CD4-positive, alpha-beta memory T cell (primary cell): ENCODE results near the gene TMEFF2. TPM values are rescaled to one million over a fixed set of nuclear protein-coding genes. Genes with fewer than 3 reads are reported as not detected.

Experiments used
- CTCF ChIA-PET: fragments of 350-600 bp; sonication (Branson Sonifier 250); formaldehyde crosslinking; loops from one replicate; lab custom pipeline; 2021; ENCODE audit warnings: inconsistent platforms; ENCODE audit not compliant: partially characterized antibody; lab: Charles Lee
- POLR2A ChIA-PET: fragments of 350-600 bp; sonication (Branson Sonifier 250); formaldehyde crosslinking; loops from one replicate; lab custom pipeline; 2021; ENCODE audit not compliant: partially characterized antibody; lab: Charles Lee
- DNase-seq, 5 donors: peaks; one replicate each; pipeline versions ENCODE4 v3.0.0 to v3.0.0-alpha.2; 2020 to 2022; ENCODE audit warnings: mixed read lengths in 1 of 5
- H3K27ac ChIP-seq: one replicate; pipeline ENCODE4 v1.7.0; 2013; ENCODE audit warnings: low read depth, low read length
- H3K27me3 ChIP-seq: 2 replicates; pipeline ENCODE4 v1.7.0; 2013; ENCODE audit warnings: mild to moderate bottlenecking, low read length, moderate library complexity; ENCODE audit not compliant: insufficient read depth
- H3K36me3 ChIP-seq: 2 replicates; pipeline ENCODE4 v1.7.0; 2013; ENCODE audit warnings: mild to moderate bottlenecking, low read length, moderate library complexity; ENCODE audit not compliant: insufficient read depth
- H3K4me1 ChIP-seq: 2 replicates; pipeline ENCODE4 v1.7.0; 2013; ENCODE audit warnings: mild to moderate bottlenecking, low read length, moderate library complexity; ENCODE audit not compliant: insufficient read depth
- H3K4me3 ChIP-seq, 2 donors: one replicate each; pipeline ENCODE4 v1.7.0; 2013; ENCODE audit warnings: low read length in 2 of 2, mild to moderate bottlenecking in 1 of 2
- H3K9me3 ChIP-seq, 2 donors: one replicate each; pipeline ENCODE4 v1.7.0; 2013; ENCODE audit warnings: low read length in 2 of 2, control low read depth in 1 of 2; ENCODE audit not compliant: control insufficient read depth in 1 of 2
- H3K27ac Mint-ChIP-seq, 7 donors: one replicate each; pipeline ENCODE4 v1.8.0; 2020 to 2021; ENCODE audit warnings: mixed read lengths in 7 of 7, mild to moderate bottlenecking in 6 of 7, inconsistent platforms in 3 of 7, moderate library complexity in 3 of 7
- H3K27me3 Mint-ChIP-seq, 2 donors: one replicate each; pipeline ENCODE4 v1.8.0; 2020 to 2021; ENCODE audit warnings: mixed read lengths in 2 of 2
- H3K36me3 Mint-ChIP-seq, 2 donors: one replicate each; pipeline ENCODE4 v1.8.0; 2020 to 2021; ENCODE audit warnings: mixed read lengths in 2 of 2, inconsistent platforms in 1 of 2, mild to moderate bottlenecking in 1 of 2
- H3K4me1 Mint-ChIP-seq, 4 donors: one replicate each; pipeline ENCODE4 v1.8.0; 2020 to 2021; ENCODE audit warnings: mixed read lengths in 4 of 4, mild to moderate bottlenecking in 1 of 4
- H3K4me3 Mint-ChIP-seq, 8 donors: one replicate each; pipeline ENCODE4 v1.8.0; 2020 to 2021; ENCODE audit warnings: mixed read lengths in 8 of 8, mild to moderate bottlenecking in 7 of 8, moderate library complexity in 6 of 8, inconsistent platforms in 3 of 8
- H3K9me3 Mint-ChIP-seq, 8 donors: one replicate each; pipeline ENCODE4 v1.8.0; 2020 to 2021; ENCODE audit warnings: mixed read lengths in 8 of 8, mild to moderate bottlenecking in 5 of 8, inconsistent platforms in 3 of 8, moderate library complexity in 1 of 8
- intact Hi-C: fragments of 100-400 bp; cut with micrococcal nuclease; formaldehyde crosslinking; loops from one replicate; pipeline ENCODE4 v1.15.1; 2023
- polyA plus RNA-seq, 2 donors: library from polyadenylated mRNA; unstranded; fragments of 300-500 nt; fragmentation: Illumina TruSeq; gene quantifications; one replicate each; pipeline ENCODE4 v1.2.3, GENCODE V29; 2021
- total RNA-seq, 2 experiments: library from RNA; stranded (reverse); gene quantifications; one replicate each; pipeline ENCODE4 v1.2.3, GENCODE V29; 2021

TMEFF2 gene
- total and polyA plus RNA-seq, 4 experiments from 2014 or later = not detected

- ChIA-PET POLR2A (no interaction called here), CTCF (no interaction called here)
- peaks cover 9 to 18% (median 15%) of the 10 kb centered on the region in 4 donors for H3K4me1 Mint-ChIP-seq
- no peak for DNase-seq
- no peaks in the 10 kb centered on the region for H3K36me3 Mint-ChIP-seq
- H3K27me3 ChIP-seq = no peaks in the 10 kb centered on the region
- H3K4me3 ChIP-seq = no peak overlapping the region
- H3K27me3 Mint-ChIP-seq = peaks cover 5% of the 10 kb centered on the region in 2 donors
- H3K4me1 ChIP-seq = peaks cover 14% of the 10 kb centered on the region
- no peaks in the 10 kb centered on the region for H3K36me3 ChIP-seq
- H3K9me3 Mint-ChIP-seq = peaks cover 0 to 2% (median 0%) of the 10 kb centered on the region in 8 donors
- no peak overlapping the region for H3K27ac Mint-ChIP-seq
- H3K4me3 Mint-ChIP-seq = no peak overlapping the region
- H3K27ac ChIP-seq = no peak overlapping the region
- H3K9me3 ChIP-seq = no peaks in the 10 kb centered on the region
- intact Hi-C loops = no loop called here
These were observed 124.6 kb downstream of the TMEFF2 start for GRCh38 chr2:192070099-192070498.

- H3K4me1 Mint-ChIP-seq = peaks cover 9 to 18% (median 15%) of the 10 kb centered on the region in 4 donors
- H3K27ac Mint-ChIP-seq = no peak overlapping the region
- H3K4me3 Mint-ChIP-seq = no peak overlapping the region
- POLR2A ChIA-PET = no interaction called here
- H3K36me3 Mint-ChIP-seq = no peaks in the 10 kb centered on the region
- H3K4me3 ChIP-seq = no peak overlapping the region
- CTCF ChIA-PET = no interaction called here
- no peak overlapping the region for H3K27ac ChIP-seq
- no peaks in the 10 kb centered on the region for H3K27me3 ChIP-seq
- no peaks in the 10 kb centered on the region for H3K36me3 ChIP-seq
- H3K9me3 Mint-ChIP-seq = peaks cover 0 to 2% (median 0%) of the 10 kb centered on the region in 8 donors
- DNase-seq = no peak
- no peaks in the 10 kb centered on the region for H3K9me3 ChIP-seq
- intact Hi-C loops = no loop called here
- H3K27me3 Mint-ChIP-seq = peaks cover 6 to 9% of the 10 kb centered on the region in 2 donors
- H3K4me1 ChIP-seq = peaks cover 14% of the 10 kb centered on the region
These were observed 125.3 kb downstream of the TMEFF2 start for GRCh38 chr2:192069417-192069816.

GRCh38 chr2:192068966-192069365, 125.8 kb downstream of the TMEFF2 start:
- Mint-ChIP-seq H3K9me3 (peaks cover 0 to 2% (median 0%) of the 10 kb centered on the region in 8 donors), H3K27me3 (peaks cover 8 to 11% of the 10 kb centered on the region in 2 donors), H3K4me3 (no peak overlapping the region), H3K36me3 (no peaks in the 10 kb centered on the region), H3K4me1 (peaks cover 9 to 18% (median 15%) of the 10 kb centered on the region in 4 donors), H3K27ac (no peak overlapping the region)
- CTCF ChIA-PET = no interaction called here
- Histone ChIP-seq H3K36me3 (no peaks in the 10 kb centered on the region), H3K27me3 (no peaks in the 10 kb centered on the region), H3K4me3 (no peak overlapping the region), H3K27ac (no peak overlapping the region), H3K4me1 (peaks cover 14% of the 10 kb centered on the region), H3K9me3 (no peaks in the 10 kb centered on the region)
- DNase-seq = no peak
- POLR2A ChIA-PET = no interaction called here
- intact Hi-C loops = no loop called here

- intact Hi-C loops = no loop called here
- POLR2A ChIA-PET = no interaction called here
- peaks cover 0 to 2% (median 0%) of the 10 kb centered on the region in 8 donors for H3K9me3 Mint-ChIP-seq
These were observed 127.1 kb downstream of the TMEFF2 start for GRCh38 chr2:192067631-192068030.

GRCh38 chr2:192064459-192064858, 130.3 kb downstream of the TMEFF2 start:
- Histone ChIP-seq H3K36me3 (no peaks in the 10 kb centered on the region), H3K4me1 (no peaks in the 10 kb centered on the region), H3K4me3 (no peak overlapping the region), H3K9me3 (no peaks in the 10 kb centered on the region), H3K27ac (no peak overlapping the region), H3K27me3 (no peaks in the 10 kb centered on the region)
- H3K9me3 Mint-ChIP-seq = peaks cover 0 to 2% (median 0%) of the 10 kb centered on the region in 8 donors
- H3K27me3 Mint-ChIP-seq = peaks cover 10 to 14% of the 10 kb centered on the region in 2 donors
- H3K4me1 Mint-ChIP-seq = no peaks in the 10 kb centered on the region
- H3K36me3 Mint-ChIP-seq = no peaks in the 10 kb centered on the region
- ChIA-PET CTCF (no interaction called here), POLR2A (no interaction called here)
- DNase-seq = no peak
- H3K4me3 Mint-ChIP-seq = no peak overlapping the region
- intact Hi-C loops = no loop called here
- no peak overlapping the region for H3K27ac Mint-ChIP-seq

More at GRCh38 chr2:192067631-192068030, 127.1 kb downstream of the TMEFF2 start:
- no peak overlapping the region for H3K27ac Mint-ChIP-seq
- H3K36me3 Mint-ChIP-seq = no peaks in the 10 kb centered on the region
- H3K27ac ChIP-seq = no peak overlapping the region
- no peak for DNase-seq
- H3K4me3 ChIP-seq = no peak overlapping the region
- H3K36me3 ChIP-seq = no peaks in the 10 kb centered on the region
- no peaks in the 10 kb centered on the region for H3K27me3 ChIP-seq
- H3K27me3 Mint-ChIP-seq = peaks cover 10 to 11% of the 10 kb centered on the region in 2 donors
- H3K4me3 Mint-ChIP-seq = no peak overlapping the region
- CTCF ChIA-PET = no interaction called here
- H3K4me1 ChIP-seq = peaks cover 11% of the 10 kb centered on the region
- peaks cover 4 to 12% (median 8%) of the 10 kb centered on the region in 4 donors for H3K4me1 Mint-ChIP-seq
- H3K9me3 ChIP-seq = no peaks in the 10 kb centered on the region

- DNase-seq = no peak
- H3K27me3 Mint-ChIP-seq = peaks cover 5 to 9% of the 10 kb centered on the region in 2 donors
- Histone ChIP-seq H3K9me3 (no peaks in the 10 kb centered on the region), H3K27me3 (no peaks in the 10 kb centered on the region), H3K4me3 (no peak overlapping the region), H3K36me3 (no peaks in the 10 kb centered on the region), H3K27ac (no peak overlapping the region), H3K4me1 (no peaks in the 10 kb centered on the region)
- no peaks in the 10 kb centered on the region for H3K4me1 Mint-ChIP-seq
- H3K27ac Mint-ChIP-seq = no peak overlapping the region
- H3K9me3 Mint-ChIP-seq = no peaks in the 10 kb centered on the region
- ChIA-PET CTCF (no interaction called here), POLR2A (no interaction called here)
- H3K36me3 Mint-ChIP-seq = no peaks in the 10 kb centered on the region
- H3K4me3 Mint-ChIP-seq = no peak overlapping the region
- intact Hi-C loops = no loop called here
These were observed 134.6 kb downstream of the TMEFF2 start for GRCh38 chr2:192060161-192060560.

- ChIA-PET CTCF (no interaction called here), POLR2A (no interaction called here)
- no peaks in the 10 kb centered on the region for H3K36me3 Mint-ChIP-seq
- no peaks in the 10 kb centered on the region for H3K4me1 Mint-ChIP-seq
- H3K4me3 Mint-ChIP-seq = no peak overlapping the region
- intact Hi-C loops = no loop called here
- H3K9me3 ChIP-seq = no peaks in the 10 kb centered on the region
- no peak overlapping the region for H3K4me3 ChIP-seq
- H3K27me3 ChIP-seq = no peaks in the 10 kb centered on the region
- no peak overlapping the region for H3K27ac ChIP-seq
- H3K4me1 ChIP-seq = no peaks in the 10 kb centered on the region
- DNase-seq = no peak
- no peaks in the 10 kb centered on the region for H3K9me3 Mint-ChIP-seq
- peaks cover 2 to 3% of the 10 kb centered on the region in 2 donors for H3K27me3 Mint-ChIP-seq
- no peaks in the 10 kb centered on the region for H3K36me3 ChIP-seq
- H3K27ac Mint-ChIP-seq = no peak overlapping the region
These were observed 135.5 kb downstream of the TMEFF2 start for GRCh38 chr2:192059266-192059665.

- H3K4me1 Mint-ChIP-seq = no peaks in the 10 kb centered on the region
- Histone ChIP-seq H3K27me3 (no peaks in the 10 kb centered on the region), H3K4me3 (no peak overlapping the region), H3K4me1 (no peaks in the 10 kb centered on the region), H3K36me3 (no peaks in the 10 kb centered on the region), H3K9me3 (no peaks in the 10 kb centered on the region), H3K27ac (no peak overlapping the region)
- no peaks in the 10 kb centered on the region for H3K36me3 Mint-ChIP-seq
- no peaks in the 10 kb centered on the region for H3K9me3 Mint-ChIP-seq
- no peak for DNase-seq
- ChIA-PET POLR2A (no interaction called here), CTCF (no interaction called here)
- intact Hi-C loops = no loop called here
- peaks cover 0 to 5% of the 10 kb centered on the region in 2 donors for H3K27me3 Mint-ChIP-seq
- H3K4me3 Mint-ChIP-seq = no peak overlapping the region
- H3K27ac Mint-ChIP-seq = no peak overlapping the region
These were observed 140.8 kb downstream of the TMEFF2 start for GRCh38 chr2:192053921-192054320.
